GM12865 (cell line): ENCODE results near the gene TMEM69.
"Not testable (repeated sequence)": the region's sequence is repeated elsewhere in the genome, so short reads cannot be mapped to it uniquely, and the experiment has no call there.

ENCODE experiments used
- DNase-seq: peaks from one replicate; pipeline ENCODE4 v3.0.0; 2010; ENCODE audit warnings: low read depth
- H3K4me3 ChIP-seq: 2 replicates; pipeline ENCODE4 v1.5.1; 2011; ENCODE audit warnings: mild to moderate bottlenecking, low read depth, low read length, control low read depth
- CTCF ChIP-seq: IDR thresholded peaks from 2 replicates; pipeline ENCODE4 v1.5.1; 2011; ENCODE audit warnings: low read length, control low read depth, low read depth, inconsistent platforms; ENCODE audit not compliant: insufficient read depth; ENCODE audit errors: missing control alignments

The TMEM69 gene

DNA sequence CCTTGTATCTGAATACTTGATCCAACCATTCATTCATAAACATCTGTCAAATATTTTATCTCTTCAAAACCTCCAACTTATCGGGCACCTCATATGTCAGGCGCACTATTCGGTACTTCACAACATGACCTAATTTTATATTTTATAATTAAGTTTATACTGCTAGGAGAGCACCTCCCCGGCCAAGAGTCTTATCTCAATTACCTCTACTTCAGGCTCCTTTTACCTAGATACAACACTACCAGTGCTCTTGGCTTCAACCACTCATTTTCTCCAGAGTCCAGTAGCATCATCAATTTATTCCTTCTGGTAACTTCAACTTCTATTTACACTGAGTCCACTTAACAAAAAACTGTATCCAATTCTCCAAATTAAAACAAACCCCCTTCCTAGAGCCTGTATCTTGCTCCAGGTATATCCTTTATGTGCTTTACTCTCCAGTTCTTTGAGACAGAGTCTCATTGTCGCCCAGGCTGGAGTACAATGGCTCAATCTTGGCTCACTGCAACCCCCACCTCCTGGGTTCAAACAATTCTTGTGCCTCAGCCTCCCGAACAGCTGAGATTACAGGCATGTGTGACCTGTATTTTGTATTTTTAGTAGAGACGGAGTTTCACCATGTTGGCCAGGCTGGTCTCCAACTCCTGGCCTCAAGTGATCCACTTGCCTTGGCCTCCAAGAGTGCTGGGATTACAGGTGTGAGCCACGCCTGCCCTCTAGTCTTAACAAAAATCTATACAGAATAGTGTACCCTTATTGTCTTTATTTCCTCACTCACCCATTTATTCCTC, 20.5 kb upstream of the TMEM69 start:
- H3K4me3 ChIP-seq = no peak overlapping the region
- no peak for DNase-seq
- TF ChIP-seq CTCF = no peak

- DNase-seq = no peak
- TF ChIP-seq CTCF = no peak
- no peak overlapping the region for H3K4me3 ChIP-seq
These were observed 19.5 kb upstream of the TMEM69 start for GRCh38 chr1:45668526-45668925.

GRCh38 chr1:45669379-45669778, 18.6 kb upstream of the TMEM69 start:
- no peak for TF ChIP-seq CTCF
- no peak overlapping the region for H3K4me3 ChIP-seq
- no peak for DNase-seq

DNA sequence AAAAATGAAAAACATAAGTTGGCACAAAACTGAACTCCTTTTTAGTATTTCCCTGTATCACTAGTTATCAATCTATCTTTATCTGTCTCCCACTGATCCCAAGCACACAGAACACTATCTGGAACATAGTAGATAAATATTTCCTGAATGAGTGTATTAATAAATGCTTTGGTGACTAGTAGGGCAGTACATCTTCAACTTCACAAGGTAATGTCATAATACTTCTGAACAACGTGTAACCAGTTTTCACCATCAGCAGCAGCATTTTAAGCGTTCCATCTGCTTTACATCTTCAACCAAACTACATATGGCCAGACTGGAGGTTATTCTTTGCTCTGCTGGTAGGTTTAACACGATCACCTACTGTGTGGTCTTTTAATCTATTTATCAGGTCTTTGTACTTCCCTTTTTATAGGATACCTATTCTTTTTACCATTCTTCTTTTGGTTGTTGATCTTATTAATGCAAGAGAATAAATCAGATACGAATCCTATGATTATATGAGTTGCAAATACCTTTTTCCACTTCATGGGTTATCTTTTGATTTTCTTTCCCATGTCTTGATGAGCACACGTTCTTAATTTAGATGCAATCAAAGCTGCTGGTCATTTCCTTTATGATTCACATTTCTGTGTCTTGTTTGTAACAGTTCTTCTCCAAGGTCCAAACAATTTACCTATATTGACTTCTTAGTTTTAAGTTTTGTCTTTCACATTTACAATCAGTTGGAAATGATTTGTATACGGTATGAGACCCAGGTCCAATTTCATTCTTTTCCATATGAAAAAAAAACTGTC, 17.9 kb upstream of the TMEM69 start:
- no peak overlapping the region for H3K4me3 ChIP-seq
- TF ChIP-seq CTCF = no peak
- DNase-seq = no peak

DNA sequence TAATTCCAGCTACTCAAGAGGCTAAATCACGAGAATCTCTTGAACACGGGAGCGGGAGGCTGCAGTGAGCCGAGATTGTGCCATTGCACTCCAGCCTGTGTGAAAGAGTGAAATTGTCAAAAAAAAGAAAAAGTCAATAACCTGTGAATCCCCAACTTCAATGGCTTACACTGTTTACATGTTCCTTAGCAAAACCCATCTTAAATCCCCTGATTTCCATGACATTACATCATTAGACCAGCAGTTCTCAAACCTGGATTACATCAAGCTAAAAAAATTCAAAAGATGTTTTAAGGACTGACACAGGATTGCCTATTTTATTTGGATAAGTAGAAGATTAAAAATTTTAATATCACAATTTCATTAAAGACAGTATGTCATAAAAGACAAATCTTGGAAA, 14.0 kb upstream of the TMEM69 start:
- DNase-seq = no peak
- no peak for TF ChIP-seq CTCF

GRCh38 chr1:45674478-45674877, 13.5 kb upstream of the TMEM69 start:
- no peak for TF ChIP-seq CTCF
- no peak overlapping the region for H3K4me3 ChIP-seq
- DNase-seq = no peak

More for the DNA sequence above, 14.0 kb upstream of the TMEM69 start:
- no peak overlapping the region for H3K4me3 ChIP-seq

DNA sequence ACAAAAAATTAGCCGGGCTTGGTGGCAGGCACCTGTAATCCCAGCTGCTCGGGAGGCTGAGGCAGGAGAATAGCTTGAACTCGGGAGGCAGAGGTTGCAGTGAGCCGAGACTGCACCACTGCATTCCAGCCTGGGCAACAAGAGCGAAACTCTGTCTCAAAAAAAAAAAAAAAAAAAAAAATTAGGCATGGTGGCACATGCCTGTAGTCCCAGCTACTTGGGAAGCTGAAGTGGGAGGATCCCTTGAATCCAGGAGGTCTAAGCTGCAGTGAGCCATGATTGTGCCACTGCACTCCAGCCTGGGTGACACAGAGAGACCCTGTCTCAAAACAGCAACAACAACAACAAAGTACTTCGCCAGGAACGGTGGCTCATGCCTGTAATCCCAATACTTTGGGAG, 11.4 kb upstream of the TMEM69 start:
- not testable (repeated sequence) for DNase-seq, H3K4me3 ChIP-seq
